Measurements from ENCODE around the gene AP1M1. TPM values are rescaled to one million over a fixed set of nuclear protein-coding genes. Genes with fewer than 3 reads are reported as not detected.

AP1M1 gene
- total and polyA plus RNA-seq, 9 donors: 28.4 to 81.7 (median 51.6) TPM

DNA sequence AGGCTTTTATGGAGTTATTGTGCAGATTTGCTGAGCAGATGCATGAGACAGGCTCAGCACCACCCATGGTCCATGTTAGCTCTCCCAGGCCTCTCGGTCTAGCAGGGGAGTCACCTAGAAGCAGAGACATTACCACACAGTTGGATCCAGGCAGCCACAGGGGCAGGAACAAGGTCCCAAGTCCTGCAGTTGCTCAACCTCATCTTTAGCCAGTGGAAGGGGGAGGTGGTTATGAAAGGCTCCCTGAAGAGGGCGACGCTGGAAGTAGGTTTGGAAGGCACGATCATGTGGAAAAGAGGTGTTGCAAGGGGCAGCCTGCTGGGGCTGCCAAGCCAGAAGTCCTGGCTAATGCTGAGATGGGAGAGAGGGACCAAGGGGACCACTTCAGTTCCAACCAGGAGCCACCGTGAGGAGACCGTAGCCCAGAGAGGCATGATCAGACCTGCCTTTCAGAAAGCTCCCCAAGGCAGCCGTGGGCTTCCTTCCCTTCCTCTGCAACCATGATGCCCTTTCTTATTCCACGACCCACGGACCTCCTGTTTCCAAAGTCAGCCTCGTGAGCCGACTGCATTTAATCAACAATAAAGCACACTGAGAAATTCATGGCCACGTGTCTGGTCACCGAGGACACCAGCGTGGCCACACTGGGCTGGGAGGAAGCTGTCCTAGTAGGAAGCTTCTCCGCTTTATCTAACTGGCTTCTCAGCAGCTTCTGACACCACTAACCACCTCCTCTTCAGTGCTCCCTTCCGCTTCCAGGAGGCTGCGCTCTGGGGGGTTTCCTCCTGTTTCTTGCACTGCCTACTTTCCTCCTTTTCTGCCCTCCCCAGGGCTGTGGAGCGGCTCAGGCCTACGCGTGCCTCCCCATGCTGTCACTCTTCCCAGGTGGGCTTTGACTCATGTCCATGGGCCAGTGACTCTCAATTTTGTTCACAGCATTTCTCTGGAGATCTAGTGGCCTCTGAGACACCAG lies 2.6 kb downstream of the AP1M1 start:
- no peaks in the 10 kb centered on the region for H3K9me3 ChIP-seq
- DNase-seq: no peak
- H3K27me3 ChIP-seq: no peaks in the 10 kb centered on the region
- H3K4me3 ChIP-seq: no peak overlapping the region
- H3K4me1 ChIP-seq (ENCODE audit: insufficient read depth): peaks cover 13% of the 10 kb centered on the region
- TF ChIP-seq EP300 (IDR thresholded peaks at IDR 0.05): no peak
- TF ChIP-seq, protein P1, sequence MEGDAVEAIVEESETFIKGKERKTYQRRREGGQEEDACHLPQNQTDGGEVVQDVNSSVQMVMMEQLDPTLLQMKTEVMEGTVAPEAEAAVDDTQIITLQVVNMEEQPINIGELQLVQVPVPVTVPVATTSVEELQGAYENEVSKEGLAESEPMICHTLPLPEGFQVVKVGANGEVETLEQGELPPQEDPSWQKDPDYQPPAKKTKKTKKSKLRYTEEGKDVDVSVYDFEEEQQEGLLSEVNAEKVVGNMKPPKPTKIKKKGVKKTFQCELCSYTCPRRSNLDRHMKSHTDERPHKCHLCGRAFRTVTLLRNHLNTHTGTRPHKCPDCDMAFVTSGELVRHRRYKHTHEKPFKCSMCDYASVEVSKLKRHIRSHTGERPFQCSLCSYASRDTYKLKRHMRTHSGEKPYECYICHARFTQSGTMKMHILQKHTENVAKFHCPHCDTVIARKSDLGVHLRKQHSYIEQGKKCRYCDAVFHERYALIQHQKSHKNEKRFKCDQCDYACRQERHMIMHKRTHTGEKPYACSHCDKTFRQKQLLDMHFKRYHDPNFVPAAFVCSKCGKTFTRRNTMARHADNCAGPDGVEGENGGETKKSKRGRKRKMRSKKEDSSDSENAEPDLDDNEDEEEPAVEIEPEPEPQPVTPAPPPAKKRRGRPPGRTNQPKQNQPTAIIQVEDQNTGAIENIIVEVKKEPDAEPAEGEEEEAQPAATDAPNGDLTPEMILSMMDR (IDR thresholded peaks at IDR 0.05): no peak
- TF ChIP-seq POLR2A (IDR thresholded peaks at IDR 0.05): no peak
- H3K36me3 ChIP-seq: no peaks in the 10 kb centered on the region
- H3K27ac ChIP-seq: no peak overlapping the region
- intact Hi-C loops (cut with DNase I): no loop called here
- WGBS, 3 donors: 74 to 77% (median 75%) methylated on average over 20 of the region's 20 CpGs

DNA sequence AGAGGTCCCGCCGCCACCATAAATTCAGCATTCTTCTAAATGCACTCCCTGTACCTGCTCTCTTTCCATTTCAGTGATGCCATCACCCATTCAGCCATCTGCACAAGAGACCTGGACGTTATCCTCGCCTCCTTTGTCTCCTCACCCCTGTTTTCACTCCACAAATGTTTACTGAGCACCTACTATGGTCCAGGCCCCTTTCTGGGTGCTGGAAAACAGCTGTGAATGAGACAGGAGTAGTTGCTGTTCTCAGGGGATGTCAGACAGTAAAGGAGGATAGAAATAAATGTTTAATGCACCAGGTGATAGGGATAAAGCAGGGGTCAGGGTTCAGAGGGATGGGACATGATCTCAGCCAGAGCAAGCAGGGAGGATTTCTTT lies 3.3 kb downstream of the AP1M1 start:
- DNase-seq: no peak
- no peaks in the 10 kb centered on the region for H3K27me3 ChIP-seq
- intact Hi-C loops (cut with DNase I): no loop called here
- H3K36me3 ChIP-seq: no peaks in the 10 kb centered on the region
- H3K4me1 ChIP-seq (ENCODE audit: insufficient read depth): peaks cover 15% of the 10 kb centered on the region
- no peak overlapping the region for H3K4me3 ChIP-seq
- H3K27ac ChIP-seq: no peak overlapping the region
- WGBS, 3 donors: 80 to 83% (median 82%) methylated on average over 4 of the region's 4 CpGs
- TF ChIP-seq EP300 (IDR thresholded peaks at IDR 0.05): no peak
- TF ChIP-seq, protein P1 (IDR thresholded peaks at IDR 0.05): no peak
- no peak for TF ChIP-seq POLR2A (IDR thresholded peaks at IDR 0.05)
- no peaks in the 10 kb centered on the region for H3K9me3 ChIP-seq

DNA sequence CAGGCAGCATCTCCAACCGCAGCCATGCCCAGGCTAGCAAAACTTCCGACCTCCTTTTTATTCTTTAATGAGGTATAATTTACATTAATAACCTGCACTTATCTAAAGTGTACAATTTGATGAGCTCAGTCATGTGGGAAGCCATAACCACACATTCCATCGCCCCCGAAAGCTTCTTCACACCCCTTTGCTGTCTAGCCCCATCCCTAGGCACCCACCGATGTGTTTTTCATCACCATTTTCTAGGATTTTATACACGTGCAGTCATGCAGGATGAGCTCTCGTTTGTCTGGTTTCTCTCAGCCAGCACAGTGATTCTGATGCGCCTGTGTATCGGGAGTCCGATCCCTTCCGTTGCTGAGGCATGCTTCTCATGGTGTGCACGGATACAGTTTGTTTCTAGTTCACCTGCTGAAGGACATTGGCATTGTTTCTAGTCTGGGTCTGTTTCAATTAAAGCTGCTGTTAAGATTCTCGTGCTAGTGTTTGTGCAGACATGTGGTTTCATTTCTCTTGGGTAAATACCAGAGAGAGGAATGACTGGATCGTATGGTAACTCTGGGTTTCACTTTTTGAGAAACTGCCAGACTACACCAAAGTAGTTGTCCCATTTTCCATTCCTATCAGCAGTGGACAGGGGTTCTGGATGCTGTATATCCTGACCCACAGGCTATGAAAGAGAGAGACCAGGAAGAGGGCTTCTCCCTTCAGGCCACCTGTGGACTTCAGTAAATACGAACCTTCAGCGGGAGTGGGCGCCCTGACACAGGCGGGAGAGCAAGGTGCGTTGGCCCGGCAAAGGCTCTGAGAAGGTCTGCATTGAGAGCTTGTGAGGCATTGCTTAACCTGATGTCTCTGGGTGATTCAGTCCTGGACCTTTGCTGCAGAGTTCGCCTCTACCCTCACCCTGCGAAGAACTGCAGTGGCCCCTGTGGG lies 4.9 kb downstream of the AP1M1 start:
- intact Hi-C loops (cut with DNase I): no loop called here
- peaks cover 12% of the 10 kb centered on the region for H3K4me1 ChIP-seq (ENCODE audit: insufficient read depth)
- WGBS, 3 donors: 79 to 86% (median 81%) methylated on average over 22 of the region's 22 CpGs
- no peak overlapping the region for H3K4me3 ChIP-seq
- no peaks in the 10 kb centered on the region for H3K9me3 ChIP-seq
- DNase-seq: no peak
- no peaks in the 10 kb centered on the region for H3K36me3 ChIP-seq
- no peaks in the 10 kb centered on the region for H3K27me3 ChIP-seq
- TF ChIP-seq POLR2A (IDR thresholded peaks at IDR 0.05): no peak
- no peak for TF ChIP-seq EP300 (IDR thresholded peaks at IDR 0.05)
- TF ChIP-seq, protein P1 (IDR thresholded peaks at IDR 0.05): no peak
- H3K27ac ChIP-seq: no peak overlapping the region

DNA sequence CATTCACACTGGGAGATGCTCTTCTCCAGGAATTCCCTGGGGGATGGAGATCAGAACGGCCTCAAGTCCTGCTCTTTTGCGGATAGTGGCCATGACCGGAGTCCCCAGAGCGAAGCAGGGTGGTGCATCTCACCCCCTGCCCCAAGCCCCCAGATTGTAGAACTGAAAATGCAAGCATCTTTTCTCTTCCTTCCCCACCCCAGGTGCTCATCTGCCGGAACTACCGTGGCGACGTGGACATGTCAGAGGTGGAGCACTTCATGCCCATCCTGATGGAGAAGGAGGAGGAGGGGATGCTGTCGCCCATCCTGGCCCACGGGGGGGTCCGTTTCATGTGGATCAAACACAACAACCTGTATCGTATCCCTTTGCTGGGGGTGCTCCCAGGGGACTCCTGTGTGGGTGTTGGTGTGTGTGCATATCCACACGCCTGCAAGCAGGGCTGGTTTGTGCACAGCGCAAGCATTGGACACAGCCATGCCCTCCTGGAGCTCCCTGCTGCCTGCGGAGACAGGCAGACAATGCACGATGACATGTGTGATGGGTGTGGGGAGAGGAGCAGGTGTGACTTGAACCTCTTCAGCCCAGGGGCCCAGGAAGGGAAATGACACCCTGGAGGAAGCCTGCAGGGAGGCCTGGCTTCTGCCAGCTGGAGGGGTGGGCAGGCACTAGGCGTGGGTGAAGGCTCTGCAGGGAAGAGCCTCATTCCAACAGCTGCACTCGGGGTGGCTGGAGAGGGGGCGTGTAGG lies 5.7 kb downstream of the AP1M1 start:
- Histone ChIP-seq H3K4me3 (no peak overlapping the region), H3K27me3 (no peaks in the 10 kb centered on the region), H3K36me3 (no peaks in the 10 kb centered on the region), H3K27ac (no peak overlapping the region), H3K4me1 (ENCODE audit: insufficient read depth) (peaks cover 10% of the 10 kb centered on the region), H3K9me3 (no peaks in the 10 kb centered on the region)
- intact Hi-C loops (cut with DNase I): no loop called here
- TF ChIP-seq, protein P1 (IDR thresholded peaks at IDR 0.05): no peak
- TF ChIP-seq POLR2A (IDR thresholded peaks at IDR 0.05) (no peak), EP300 (IDR thresholded peaks at IDR 0.05) (no peak)
- DNase-seq: no peak
- WGBS, 3 donors: 87 to 89% (median 87%) methylated on average over 19 of the region's 19 CpGs
